GM12875 (cell line): ENCODE data around the gene HAPLN3.

Experiments used
- H3K4me3 ChIP-seq: one replicate; pipeline ENCODE4 v1.5.1; 2011; ENCODE audit warnings: low read depth, low read length, control low read depth
- TF ChIP-seq, protein P1 (sequence below): IDR thresholded peaks from 2 replicates; pipeline ENCODE4 v1.5.1; 2011; ENCODE audit warnings: low read depth, mild to moderate bottlenecking, control low read depth, inconsistent platforms, low read length, moderate library complexity, borderline replicate concordance; ENCODE audit not compliant: insufficient read depth

Gene HAPLN3

DNA sequence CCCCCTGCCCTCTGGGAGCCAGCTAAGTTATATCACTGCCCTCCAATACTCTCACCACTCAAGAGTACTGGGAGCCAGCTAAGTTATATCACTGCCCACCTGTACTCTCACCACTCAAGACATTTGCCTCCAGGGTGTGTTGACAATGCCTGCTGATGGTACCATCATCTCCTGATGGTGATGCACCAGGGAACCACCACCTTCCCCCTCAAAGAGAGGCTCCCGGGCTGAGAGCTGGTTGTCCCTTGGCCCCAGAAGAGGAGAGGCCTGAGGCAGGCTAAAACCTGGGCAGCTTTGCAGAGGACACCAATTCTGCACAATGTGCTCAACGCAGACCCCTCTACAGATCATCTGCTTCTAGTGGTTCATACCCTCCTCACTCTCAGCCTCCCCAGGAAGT lies 7.5 kb upstream of the HAPLN3 start:
- TF ChIP-seq, protein P1, sequence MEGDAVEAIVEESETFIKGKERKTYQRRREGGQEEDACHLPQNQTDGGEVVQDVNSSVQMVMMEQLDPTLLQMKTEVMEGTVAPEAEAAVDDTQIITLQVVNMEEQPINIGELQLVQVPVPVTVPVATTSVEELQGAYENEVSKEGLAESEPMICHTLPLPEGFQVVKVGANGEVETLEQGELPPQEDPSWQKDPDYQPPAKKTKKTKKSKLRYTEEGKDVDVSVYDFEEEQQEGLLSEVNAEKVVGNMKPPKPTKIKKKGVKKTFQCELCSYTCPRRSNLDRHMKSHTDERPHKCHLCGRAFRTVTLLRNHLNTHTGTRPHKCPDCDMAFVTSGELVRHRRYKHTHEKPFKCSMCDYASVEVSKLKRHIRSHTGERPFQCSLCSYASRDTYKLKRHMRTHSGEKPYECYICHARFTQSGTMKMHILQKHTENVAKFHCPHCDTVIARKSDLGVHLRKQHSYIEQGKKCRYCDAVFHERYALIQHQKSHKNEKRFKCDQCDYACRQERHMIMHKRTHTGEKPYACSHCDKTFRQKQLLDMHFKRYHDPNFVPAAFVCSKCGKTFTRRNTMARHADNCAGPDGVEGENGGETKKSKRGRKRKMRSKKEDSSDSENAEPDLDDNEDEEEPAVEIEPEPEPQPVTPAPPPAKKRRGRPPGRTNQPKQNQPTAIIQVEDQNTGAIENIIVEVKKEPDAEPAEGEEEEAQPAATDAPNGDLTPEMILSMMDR, result no peak

DNA sequence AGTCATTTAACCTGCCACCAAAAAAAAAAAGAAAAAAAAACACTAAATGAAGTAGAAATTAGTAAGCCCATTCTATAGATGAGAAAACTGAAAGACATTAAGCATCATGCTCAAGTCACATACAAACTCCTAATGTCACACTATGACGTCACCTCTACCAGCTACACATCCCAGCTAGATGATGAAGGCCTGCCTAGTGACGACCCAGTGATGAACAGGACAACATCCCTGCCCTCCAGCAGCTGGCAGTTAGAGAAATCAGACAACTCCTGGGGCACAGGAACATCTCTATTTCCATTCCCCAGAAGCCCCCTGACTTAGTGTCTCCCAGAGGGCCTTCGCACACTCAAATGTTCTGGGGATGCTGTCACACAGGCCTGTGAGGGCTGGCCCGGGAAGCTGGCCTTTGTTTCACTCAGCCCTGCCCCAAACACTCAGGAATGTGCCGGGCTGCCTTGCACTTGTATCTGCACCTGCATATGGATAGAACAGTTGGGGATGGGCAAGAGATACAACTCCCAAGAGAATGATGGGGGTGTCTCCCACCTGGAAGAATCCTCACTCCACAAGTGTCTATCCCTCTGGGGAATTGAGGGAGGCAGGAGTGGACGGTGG lies 7.0 kb upstream of the HAPLN3 start:
- TF ChIP-seq, protein P1, result no peak
- H3K4me3 ChIP-seq, result no peak overlapping the region

More for the DNA sequence above, 7.5 kb upstream of the HAPLN3 start:
- H3K4me3 ChIP-seq, result no peak overlapping the region

DNA sequence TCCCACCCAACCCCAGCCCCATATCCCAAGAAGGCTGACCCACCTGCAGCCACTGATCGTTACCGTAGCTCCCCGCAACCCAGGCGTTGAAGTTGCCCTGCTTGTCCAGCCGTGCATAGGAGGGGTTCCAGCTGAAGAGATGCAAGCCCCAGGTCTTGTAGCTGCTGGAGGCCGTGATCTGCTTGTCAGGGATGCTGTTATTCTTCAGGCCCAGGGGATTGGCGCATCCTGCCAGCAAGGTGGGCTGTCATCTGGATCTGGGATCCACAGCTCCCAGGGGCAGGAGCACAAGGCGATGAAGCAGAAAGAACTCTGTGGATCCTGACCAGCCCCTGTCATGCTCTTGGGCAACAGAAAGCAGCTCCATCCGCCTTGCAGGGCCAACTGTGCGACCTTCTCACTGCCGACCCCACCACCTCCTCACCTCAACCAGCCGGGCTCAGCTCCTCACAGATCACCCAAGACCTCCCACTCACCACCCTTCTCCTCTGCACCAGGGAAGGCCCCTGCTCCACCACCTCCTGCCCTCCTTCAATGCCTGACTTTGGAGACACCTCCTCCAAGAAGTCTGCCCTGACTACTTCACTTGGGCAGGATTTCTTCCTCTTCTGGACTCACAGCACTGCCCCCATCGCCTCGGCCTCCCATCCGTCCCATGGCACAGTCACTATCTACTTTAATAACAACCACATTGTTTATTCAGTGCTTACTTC lies 6.3 kb upstream of the HAPLN3 start:
- H3K4me3 ChIP-seq, result no peak overlapping the region

DNA sequence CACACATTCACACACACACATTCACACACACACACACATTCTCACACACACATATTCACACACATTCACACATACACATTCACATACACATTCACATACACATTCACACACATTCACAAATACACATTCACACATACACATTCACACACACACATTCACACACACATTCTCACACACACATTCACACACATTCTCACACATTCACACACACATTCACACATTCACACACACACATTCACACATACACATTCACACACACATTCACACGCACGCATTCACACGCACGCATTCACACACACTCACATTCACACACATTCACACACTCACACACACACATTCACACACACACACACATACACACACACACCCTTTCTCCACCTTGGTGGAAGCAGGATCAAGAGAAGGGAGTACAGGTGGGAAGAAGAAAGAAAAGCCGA lies 5.7 kb upstream of the HAPLN3 start:
- no peak overlapping the region for H3K4me3 ChIP-seq
- TF ChIP-seq, protein P1, result no peak

More for the DNA sequence above, 6.3 kb upstream of the HAPLN3 start:
- TF ChIP-seq, protein P1, result no peak

DNA sequence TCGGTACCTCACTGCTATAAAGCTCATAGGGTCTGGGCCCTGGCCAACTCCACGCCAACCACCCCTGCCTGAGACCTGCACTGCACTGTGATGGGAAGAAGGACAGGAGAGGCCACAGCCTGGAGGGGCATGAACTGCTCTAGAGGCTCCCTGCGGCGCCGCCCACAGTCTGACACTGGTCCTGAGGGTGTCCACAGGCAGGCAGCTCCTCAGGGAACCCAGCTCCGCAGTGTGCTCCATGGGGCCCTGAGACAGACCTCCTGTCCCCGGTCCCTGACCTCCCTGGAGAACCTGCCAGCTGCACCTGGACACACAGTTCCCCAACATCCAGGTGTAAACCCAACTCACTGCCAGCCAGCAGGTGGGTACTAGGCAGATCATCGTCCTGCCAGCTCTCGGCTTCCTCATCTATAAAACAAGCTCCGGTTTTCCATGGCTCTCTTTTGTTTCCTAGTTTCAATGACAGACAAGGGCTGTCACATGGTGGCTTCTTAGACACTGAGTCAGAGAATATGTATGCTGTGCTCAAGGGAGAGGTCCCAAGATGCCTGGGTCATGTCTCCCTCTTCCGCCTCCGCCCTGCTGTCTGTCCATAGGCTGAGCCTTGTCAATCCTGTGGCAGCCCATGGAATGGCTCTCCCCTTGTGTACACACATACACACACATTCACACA lies 5.1 kb upstream of the HAPLN3 start:
- H3K4me3 ChIP-seq, result no peak overlapping the region
- TF ChIP-seq, protein P1, result no peak

DNA sequence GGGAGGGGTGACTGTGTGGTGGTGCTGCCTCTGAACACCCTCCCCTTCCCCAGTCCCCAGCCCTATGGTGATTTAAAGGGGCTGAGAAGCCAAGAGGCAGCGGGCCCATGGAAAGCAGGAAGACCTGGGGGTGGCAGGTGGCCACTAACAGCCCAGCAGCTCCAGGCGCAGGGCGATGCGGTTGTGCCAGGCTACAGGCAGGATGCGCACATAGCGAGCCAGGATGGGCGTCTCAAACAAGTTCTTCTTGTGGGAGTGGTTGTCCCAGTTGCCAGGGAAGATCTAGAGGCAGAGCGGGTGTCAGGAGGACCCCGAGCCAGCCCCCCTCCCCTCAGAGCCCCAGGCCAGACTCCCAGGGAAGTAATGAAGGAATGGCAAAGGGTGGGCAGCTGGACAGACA lies 3.9 kb upstream of the HAPLN3 start:
- TF ChIP-seq, protein P1, result no peak
- no peak overlapping the region for H3K4me3 ChIP-seq
